HL-60 (cell line): ENCODE measurements around the gene MGST2.

Experiments used
- POLR2AphosphoS5 ChIP-seq: IDR thresholded peaks from 2 replicates; pipeline ENCODE4 v1.6.1; 2012; ENCODE audit warnings: low read depth
- TF ChIP-seq, protein P1 (sequence below): IDR thresholded peaks from one replicate; pipeline ENCODE4 v1.5.1; 2011; ENCODE audit warnings: low read length, control low read depth, inconsistent platforms; ENCODE audit not compliant: insufficient read depth

- TF ChIP-seq, protein P1, sequence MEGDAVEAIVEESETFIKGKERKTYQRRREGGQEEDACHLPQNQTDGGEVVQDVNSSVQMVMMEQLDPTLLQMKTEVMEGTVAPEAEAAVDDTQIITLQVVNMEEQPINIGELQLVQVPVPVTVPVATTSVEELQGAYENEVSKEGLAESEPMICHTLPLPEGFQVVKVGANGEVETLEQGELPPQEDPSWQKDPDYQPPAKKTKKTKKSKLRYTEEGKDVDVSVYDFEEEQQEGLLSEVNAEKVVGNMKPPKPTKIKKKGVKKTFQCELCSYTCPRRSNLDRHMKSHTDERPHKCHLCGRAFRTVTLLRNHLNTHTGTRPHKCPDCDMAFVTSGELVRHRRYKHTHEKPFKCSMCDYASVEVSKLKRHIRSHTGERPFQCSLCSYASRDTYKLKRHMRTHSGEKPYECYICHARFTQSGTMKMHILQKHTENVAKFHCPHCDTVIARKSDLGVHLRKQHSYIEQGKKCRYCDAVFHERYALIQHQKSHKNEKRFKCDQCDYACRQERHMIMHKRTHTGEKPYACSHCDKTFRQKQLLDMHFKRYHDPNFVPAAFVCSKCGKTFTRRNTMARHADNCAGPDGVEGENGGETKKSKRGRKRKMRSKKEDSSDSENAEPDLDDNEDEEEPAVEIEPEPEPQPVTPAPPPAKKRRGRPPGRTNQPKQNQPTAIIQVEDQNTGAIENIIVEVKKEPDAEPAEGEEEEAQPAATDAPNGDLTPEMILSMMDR, result no peak
- TF ChIP-seq POLR2AphosphoS5, result no peak
Measured at GRCh38 chr4:139740531-139741041, 75.0 kb downstream of the MGST2 start.
